KG1 (cell line): ENCODE measurements around the gene TAX1BP3.
"Not testable (repeated sequence)": the region's sequence is repeated elsewhere in the genome, so short reads cannot be mapped to it uniquely, and the experiment has no call there.

ENCODE experiments used
- DNase-seq: peaks from one replicate; lab custom pipeline; 2025; lab: John Stamatoyannopoulos, UW

The TAX1BP3 gene, protein sequence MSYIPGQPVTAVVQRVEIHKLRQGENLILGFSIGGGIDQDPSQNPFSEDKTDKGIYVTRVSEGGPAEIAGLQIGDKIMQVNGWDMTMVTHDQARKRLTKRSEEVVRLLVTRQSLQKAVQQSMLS

DNA sequence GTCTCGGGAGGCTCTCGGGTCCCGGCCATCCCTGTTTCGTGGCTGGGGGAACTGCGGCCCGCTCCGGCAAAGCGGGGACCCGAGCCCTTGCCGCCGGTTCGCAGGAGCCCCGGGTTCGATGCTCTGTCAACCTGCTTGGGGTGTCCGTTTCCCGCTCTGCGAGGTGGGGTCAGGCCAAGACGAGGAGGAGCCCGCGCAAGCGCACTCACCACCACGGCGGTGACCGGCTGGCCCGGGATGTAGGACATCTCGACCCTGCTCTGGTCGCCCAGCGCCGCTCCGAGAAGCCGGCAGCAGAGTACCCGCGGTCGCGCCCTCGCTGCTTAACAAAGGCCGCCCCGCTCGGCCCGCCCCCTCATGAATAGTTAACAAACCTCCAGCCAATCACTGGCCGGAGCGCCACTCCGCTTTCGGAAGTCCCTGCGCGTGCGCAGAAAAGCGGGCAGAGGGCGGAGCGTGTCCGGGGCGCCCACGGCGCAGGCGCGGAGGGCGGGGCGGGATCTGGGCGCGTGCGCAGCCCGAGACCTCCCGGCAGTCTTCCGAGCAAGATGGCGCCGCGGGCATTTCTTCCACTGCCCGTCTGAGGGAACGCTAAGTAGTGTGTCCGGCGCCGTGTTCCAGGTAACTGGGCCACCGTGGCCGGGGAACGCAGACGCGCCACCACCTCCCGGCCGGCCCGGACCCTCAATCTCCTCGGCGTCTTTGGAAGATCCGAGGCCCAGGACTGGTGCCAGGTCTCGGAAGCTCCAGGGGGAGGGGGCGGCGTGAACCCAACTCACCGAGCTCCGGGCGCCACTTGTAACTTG, at the start of gene TAX1BP3, which contains the start of gene EMC6:
TSS of gene TAX1BP3 (minus strand) at position 300 of the 806 bp plus-strand sequence. CDS start at position 248, 52 bp downstream.
TSS of gene EMC6 (plus strand) at position 534 of the 806 bp plus-strand sequence. CDS start 335 bp downstream, outside the sequence.
- peak; percentile 73 for DNase-seq

DNA sequence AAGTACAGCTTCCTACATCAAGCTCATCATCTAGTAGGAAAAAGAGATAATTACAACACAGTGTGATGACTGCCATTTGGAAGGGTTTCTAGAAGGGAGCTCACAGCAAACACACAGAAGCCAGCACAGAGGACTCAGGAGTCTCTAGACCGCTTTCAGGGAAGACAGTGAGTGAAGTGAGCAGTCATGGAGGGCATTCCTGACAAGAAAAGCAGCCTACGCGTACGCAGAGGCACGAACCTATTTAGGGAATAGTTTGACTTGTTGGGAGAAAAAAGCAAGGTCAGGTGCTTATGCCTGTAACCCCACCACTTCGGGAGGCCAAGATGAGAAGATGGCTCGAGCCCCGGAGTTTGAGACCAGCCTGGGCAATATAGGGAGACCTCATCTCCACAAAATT, 46.9 kb upstream of the TAX1BP3 start:
- no peak for DNase-seq

DNA sequence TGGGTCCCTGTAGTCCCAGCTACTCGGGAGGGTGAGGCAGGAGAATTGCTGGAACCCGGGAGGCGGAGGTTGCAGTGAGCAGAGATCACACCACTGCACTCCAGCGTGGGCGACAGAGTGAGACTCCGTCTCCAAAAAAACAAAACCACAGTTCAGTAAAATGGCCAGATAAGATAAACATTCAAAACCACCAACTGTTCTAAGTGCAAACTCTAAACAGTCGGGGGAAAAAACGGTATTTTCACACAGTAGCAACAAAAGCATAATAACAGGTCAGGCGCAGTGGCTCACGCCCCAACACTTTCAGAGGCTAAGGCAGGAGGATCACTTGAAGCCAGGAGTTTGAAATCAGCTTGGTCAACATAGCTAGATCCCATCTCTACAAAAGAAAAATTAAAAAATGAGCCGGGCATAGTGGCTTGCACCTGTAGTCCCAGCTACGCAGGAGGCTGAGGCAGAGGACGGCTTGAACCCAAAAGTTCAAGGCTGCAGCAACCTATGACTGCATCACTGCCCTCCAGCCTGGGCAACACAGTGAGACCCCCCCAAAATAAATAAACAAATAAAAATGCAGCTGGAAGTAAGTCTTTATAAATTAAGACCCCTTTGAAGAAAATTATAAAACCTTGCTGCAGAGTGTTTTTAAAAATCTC, 44.6 kb upstream of the TAX1BP3 start:
- DNase-seq = no peak

DNA sequence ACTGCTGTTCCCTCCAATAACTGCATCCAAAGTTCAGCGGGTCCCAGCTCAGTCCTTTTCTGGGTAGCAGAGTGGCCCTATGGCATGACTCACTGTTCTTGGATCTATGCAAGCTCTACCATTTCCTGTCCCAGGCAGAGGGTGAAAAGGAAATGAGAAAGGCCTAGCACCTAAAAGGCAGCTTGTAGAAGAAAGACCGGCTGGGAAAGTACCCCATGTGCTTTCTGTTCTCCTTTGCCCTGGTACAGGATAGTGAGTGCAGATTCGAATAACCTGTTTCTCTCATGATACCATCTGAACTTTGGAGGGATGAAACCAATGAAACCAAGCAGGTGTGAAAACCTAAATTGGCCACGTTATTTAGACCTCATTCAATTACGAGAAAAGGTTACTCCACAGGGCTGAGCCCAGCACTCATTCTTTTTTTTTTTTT, 42.6 kb upstream of the TAX1BP3 start:
- no peak for DNase-seq

DNA sequence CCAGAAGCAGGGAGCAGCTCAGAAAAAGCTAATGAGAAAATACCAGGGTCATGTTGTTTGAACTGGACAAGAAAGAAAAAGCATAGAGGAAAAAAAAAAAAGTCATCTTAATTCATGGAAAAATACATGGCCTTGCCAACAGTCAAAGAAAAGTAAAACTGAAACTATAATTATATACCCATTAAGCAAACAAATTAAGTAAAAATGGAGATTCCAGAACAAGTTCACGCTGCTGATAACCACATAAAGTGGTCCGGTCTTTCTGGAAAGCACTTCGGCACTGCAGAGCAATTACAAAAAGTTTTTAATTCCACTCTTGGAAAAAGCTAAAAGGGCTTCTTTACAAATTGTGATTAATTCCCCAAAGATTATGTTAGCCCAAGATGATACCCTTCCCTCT, 40.0 kb upstream of the TAX1BP3 start:
- DNase-seq = no peak

DNA sequence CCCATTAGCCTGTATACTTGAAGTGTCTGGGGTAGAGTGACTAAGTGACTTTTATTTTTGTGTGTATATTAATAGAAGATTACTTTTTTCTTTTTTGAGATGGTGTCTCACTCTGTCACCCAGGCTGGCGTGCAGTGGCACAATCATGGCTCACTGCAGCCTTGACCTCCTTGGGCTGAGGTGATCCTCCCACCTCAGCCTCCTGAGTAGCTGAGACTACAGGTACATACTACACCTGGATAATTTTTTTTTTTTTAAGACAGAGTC, 37.3 kb upstream of the TAX1BP3 start:
- not testable (repeated sequence) for DNase-seq

DNA sequence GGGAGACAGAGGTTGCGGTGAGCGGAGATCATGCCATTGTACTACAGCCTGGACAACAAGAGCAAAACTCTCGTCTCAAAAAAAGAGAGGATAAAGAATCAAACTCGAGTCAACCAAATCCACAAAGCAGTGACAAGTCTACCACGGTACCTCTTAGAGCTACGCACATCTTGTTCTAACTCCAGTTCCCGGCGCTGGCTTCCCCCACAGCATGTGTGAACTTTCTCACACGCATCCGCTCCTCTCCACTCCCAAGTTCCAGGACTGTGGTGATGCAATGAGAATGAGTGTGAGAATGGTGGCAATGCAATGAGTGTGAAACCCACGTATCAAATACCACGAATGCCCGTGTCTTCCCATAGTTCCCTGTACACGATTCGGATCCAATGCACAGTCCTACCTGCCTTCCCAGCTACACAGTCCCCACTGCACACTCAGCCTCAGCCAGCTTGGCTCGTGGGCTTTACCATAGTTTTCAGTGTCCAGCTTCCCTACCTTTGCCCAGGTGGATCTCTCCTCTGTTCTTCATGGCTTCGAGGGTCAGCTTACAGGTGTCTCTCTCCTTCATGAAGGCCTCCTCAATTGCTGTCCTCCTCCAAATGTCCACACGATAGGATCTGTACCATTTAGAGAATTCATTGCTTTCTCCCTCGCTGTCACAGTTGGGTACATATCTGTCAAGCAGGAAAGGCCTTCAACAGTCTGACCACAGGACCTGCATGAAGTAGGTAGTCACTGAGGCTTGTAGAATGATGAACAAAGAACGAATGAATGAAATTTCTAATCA, 36.7 kb upstream of the TAX1BP3 start:
- no peak for DNase-seq

DNA sequence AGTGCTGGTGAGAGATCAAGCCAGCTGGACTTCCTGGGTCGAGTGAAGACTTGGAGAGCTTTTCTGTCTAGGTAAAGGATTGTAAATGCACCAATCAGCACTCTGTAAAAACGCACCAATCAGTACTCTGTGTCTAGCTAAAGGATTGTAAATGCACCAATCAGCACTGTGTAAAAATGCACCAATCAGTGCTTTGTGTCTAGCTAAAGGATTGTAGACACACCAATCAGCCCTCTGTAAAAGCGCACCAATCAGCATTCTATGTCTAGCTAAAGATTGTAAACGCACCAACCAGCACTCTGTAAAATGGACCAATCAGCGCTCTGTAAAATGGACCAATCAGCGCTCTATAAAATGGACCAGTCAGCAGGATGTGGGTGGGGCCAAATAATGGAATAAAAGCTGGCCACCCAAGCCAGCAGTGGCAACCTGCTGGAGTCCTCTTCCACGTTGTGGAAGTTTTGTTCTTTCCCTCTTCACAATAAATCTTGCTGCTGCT, 33.7 kb upstream of the TAX1BP3 start:
- DNase-seq = not testable (repeated sequence)

DNA sequence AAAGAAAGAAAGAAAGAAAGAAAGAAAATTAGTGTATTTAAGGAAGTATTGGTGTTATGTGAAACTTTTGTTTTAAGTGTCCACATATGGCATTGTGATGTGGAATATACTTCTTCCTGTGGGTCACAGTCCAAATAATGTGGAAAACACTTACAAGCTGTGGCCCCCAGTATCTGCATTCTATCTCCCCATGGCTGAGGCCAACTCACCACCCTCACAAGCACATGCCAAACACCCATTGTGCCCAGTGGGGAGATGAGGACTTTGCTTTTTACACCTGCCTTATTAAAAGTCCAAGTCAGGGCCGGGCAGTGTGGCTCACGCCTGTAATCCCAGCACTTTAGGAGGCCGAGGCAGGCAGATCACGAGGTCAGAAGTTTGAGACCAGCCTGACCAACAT, 31.6 kb upstream of the TAX1BP3 start:
- no peak for DNase-seq

DNA sequence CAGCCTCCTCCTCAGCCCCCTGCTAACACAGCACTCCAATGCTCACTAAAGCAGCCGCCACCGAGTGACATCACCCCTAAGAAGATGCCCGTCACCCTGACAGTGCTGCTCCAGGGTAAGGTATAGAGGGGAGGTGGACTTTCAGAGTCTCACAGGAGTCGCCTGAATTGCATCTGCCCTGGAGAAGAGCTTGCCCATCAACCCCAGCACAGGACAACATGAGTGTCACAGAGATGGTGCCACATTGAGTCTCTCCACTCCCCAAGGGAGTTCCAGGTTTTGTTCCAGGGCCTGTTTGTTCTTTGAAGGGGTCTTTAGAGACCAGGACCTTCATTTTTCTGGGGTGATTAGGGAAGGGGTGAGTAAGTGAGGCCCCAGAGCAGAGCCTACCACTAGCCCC, 29.8 kb upstream of the TAX1BP3 start:
- no peak for DNase-seq

DNA sequence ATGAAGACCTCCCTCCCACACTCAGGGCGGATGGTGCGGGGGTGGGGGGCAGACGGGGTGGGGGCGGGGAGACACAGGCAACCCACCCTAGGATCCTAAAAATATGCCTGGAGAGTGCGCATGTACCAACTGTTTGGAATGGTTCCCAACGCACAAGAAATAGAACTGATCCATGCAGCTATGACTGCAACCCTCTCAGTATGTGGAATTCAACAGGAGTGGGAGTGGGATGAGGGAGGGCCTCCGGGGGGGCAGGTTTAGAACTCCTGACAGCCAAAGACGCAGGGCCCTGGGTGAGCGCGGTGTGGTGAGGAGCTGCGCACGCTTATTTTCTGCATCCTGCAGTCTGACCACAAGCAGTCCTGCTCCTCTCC, 28.7 kb upstream of the TAX1BP3 start:
- no peak for DNase-seq

DNA sequence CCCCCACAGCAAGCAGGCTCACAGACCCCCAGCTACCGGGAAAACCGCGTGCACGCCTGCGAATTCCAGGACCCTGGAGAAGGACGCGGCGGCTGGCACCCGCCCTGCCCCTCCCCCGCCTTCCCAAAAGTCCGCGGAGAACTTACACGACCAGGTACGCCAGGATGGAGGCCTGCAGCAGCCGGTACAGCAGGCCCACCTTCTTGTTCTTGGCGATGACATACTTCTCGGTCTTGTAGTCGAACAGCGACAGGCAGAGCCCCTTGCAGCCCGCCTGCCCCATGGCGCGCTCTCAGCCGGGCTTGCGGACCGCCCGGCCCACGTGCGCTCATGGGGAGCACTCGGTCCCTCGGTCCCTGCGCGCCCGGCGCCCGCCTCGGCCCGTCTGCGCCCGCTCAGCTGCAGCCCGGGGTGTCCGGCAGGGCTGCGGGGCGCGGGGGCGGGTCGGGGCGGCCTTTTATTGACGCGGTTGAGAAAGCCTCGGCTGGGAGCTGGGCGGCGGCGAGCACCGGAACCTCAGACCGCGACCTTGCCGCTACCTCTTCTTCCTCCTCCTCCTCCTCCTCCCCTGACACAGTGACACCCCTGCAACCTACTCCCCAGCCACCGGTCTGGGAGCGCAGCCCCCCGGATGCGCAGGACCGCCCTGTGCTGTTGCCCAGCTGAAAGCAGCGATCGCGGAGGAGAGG, 27.5 kb upstream of the TAX1BP3 start, which contains the start of gene P2RX5:
TSS of gene P2RX5 (minus strand) at position 433 of the 689 bp plus-strand sequence. CDS start at position 283, 150 bp downstream.
- no peak for DNase-seq

DNA sequence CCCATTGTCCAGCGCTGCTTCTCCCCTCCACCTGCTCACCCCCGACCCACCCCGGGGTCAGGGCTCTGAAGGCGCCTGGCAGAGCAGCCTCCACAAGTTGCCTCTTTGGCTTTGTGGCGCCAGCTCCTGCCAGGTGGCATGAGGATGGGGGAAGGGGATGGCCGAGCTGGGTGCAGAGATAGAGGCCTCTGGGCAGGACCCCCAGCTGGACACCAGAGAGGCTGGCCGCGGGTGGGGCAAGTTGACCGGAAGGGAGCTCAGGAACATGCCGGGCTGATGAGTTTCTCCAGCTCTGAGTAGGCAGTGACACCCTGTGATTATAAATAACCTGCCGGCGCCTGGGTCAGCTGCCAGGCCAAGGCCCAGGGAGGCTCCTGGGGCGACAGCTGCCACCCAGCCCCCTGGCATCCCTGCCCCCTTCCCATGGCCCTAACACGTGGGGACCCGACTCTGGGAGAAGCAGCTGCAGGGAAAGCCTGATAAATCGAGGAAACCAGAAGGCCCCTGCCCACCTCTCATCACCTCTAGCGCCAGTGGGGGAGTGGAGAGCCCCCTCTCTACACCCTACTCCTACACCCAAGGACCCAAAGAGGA, 26.8 kb upstream of the TAX1BP3 start:
- DNase-seq = no peak

DNA sequence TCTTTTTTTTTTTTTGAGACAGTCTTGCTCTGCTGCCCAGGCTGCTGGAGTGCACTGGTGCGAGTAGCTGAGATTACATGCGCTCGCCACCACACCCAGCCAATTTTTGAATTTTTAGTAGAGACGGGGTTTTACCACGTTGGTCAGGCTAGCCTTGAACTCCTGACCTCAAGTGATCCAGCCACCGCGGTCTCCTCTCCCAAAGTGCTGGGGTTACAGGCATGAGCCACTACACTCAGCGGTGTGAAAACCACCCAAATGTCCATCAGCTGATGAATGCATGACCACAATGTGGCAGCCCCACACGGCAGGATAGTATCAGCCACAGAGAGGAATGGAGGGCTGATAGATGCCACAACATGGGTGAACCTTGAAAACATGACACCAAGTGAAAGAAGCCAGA, 25.5 kb upstream of the TAX1BP3 start:
- DNase-seq = no peak

DNA sequence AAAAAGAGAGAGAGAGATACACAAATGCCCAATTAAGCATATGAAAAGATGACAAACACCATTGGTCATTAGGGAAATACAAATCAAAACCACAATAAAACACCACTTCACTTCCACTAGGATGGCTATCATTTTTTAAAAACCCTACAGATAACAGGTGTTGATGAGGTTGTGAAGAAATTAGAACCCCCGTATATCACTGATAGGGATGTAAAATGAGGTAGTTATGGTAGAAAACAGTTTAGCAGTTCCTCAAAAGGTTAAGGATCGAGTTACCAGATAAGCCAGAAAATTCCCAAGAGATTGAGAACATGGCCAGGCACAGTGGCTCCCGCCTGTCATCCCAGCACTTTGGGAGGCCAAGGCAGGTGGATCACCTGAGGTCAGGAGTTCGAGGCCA, 24.8 kb upstream of the TAX1BP3 start:
- no peak for DNase-seq

DNA sequence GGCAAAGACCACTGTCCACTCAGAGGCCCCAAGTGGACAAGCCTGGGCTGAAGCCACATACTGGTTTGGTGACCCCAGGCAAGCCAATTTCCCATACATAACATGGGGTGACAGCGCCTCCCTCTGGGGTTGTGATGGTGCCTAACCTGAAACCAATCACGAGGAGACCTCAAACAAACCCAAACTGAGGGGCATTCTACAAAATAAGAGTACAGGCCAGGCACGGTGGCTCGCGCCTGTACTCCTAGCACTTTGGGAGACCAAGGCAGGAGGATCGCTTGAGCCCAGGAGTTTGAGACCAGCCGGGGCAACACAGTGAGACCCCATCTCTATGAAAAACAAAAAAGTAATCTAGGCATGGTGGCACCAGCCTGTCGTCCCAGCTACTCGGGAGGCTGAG, 24.0 kb upstream of the TAX1BP3 start:
- DNase-seq = no peak

DNA sequence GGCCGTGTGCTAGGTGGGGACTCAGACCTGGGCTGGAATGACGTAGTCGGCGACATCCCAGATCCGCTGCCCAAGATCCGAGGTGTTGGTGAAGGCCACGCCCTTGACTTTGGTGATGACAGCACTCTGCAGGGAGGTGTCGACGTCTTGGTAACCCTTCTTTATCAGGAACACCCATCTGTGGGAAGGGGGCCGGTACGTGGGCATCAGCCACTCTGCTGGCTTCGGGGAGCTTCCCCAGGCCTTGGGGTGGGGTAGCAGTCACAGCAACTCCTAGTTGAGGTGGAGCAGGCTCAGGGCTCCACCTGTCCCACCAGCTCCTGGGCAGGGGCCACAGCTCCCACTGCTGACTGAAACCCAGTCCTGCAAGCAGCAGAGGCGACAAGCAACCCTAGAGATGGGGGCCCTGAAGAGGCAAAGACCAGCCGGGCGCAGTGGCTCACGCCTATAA, 23.3 kb upstream of the TAX1BP3 start:
- no peak for DNase-seq

DNA sequence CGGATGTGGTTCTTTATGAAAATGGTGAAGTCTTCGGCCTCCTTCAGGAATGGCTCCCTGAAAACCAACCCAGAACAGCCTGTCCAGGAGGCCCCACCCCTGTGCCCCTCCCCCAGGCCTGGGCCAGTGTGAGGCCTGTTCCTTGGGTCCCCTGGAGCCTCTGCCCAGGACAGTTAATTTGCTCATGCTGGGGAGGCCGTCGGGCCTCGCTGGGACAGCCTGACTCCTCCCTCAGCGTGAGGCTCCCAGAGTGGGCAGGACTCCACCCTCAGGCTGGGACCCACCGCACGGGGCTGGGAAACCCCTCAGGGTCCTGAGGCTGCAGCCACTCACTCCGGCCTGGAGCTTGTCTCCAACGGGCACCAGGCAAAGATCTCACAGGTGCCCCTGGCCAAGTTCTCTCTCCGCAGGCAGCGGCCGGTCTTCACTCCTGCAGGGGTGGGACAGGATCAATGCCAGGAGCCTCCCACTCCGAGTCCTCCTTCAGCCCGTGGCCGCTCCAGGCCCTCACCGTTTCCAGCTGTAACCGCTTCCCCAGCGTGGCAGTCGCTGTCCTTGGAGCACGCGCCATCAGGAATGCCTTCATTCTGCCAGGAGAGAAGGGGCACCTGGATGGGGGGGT, 21.8 kb upstream of the TAX1BP3 start:
- no peak for DNase-seq

DNA sequence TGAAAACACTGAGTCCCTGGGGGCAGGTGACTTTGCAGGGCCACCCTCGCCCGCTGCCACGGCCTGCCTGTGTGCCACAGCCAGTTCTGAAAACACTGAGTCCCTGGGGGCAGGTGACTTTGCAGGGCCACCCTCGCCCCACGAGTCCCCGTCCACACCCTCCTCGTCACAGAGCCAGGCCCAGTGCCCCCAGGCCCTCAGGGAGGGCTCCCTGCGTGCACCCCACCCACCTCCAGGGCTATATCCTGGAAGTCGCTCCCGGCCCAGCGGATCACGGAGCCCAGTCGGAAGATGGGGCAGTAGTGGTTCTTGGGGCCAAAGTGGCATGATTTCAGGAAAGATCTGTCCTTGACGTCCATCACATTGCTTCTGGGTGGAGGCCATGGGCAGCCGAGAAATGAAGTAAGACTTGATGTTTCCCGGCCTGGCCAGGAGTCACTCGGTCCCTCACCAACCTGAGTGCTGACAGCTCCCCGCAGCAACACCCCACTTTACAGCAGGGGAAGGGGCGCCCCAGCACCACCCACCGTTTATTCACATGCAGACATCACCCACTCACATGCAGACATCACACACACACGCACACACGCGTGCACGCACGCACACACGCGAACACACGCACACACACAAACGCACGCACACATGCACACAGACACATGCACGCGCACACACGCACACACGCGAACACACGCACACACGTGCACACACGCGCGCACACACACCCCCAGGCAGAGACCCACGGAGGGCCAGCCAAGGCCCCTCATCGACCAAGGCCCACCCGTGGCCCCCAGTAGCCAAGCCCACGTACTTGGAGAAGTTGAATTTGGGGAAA, 21.1 kb upstream of the TAX1BP3 start:
- no peak for DNase-seq

DNA sequence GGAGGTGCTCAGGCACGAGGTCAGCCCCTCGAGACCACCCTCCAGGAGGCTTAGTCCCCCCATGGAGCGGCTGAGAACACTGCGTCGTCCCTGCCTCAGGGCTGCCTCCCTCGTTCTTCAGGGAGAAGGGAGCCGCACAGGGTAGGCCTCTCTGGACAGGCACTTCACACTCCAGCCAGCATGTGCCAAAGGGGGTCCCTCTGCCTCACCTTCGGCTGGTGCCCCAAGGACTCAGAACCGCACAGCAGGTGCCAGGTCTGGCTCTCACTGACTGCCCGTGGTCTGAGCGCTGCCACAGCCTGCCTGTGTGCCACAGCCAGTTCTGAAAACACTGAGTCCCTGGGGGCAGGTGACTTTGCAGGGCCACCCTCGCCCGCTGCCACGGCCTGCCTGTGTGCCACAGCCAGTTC, 20.5 kb upstream of the TAX1BP3 start:
- DNase-seq = no peak
